K562 (cell line): ENCODE results near the gene RNF141. TPM values are rescaled to one million over a fixed set of nuclear protein-coding genes. Genes with fewer than 3 reads are reported as not detected.

Source experiments
- ATAC-seq: fragments of 200-7000 bp; cut with Tn5 transposase; 3 replicates; pipeline ENCODE4 v1.9.1; 2020; ENCODE audit warnings: moderate library complexity
- BruUV-seq: library from RNA; stranded (reverse); fragments of 400-500 nt; replicated peaks from 2 replicates; lab custom pipeline; 2021; lab: Mats Ljungman, UMichigan
- CTCF ChIA-PET: fragments of 300-600 bp; formaldehyde crosslinking; extraction: SDS; loops from one replicate; lab custom pipeline; 2021; ENCODE audit warnings: low intra/inter-chr PET ratio; lab: Yijun Ruan, JAX
- POLR2A ChIA-PET: fragments of 300-600, 350-650 bp; sonication (Branson Sonifier 250); formaldehyde crosslinking; extraction: SDS; loops from one replicate; lab custom pipeline; 2021; ENCODE audit warnings: antibody characterized with exemption, inconsistent platforms; lab: Yijun Ruan, JAX
- DNase-seq, 4 experiments: peaks; one replicate each; pipeline versions ENCODE4 v3.0.0 to v3.0.0-alpha.2; 2011 to 2018; ENCODE audit warnings: low spot score in 3 of 4, mixed read lengths in 3 of 4; ENCODE audit errors: extremely low read depth in 1 of 4
- FAIRE-seq: peaks from 2 replicates; lab custom pipeline; 2011; peaks lifted over from hg19 to GRCh38; lab: Jason Lieb, UNC
- H2AFZ ChIP-seq: 2 replicates; pipeline ENCODE4 v1.6.0; 2011; ENCODE audit warnings: low read depth, low read length, control low read depth, inconsistent platforms
- H3K27ac ChIP-seq: fragments of 200-600 bp; 3 replicates; pipeline ENCODE4 v1.8.0; 2011; ENCODE audit warnings: low read depth, mild to moderate bottlenecking, control low read depth, inconsistent platforms, low read length, moderate library complexity, mixed read lengths; ENCODE audit errors: extremely low read depth
- H3K27me3 ChIP-seq, 2 experiments: fragments of 300-600 bp in 1 of 2; 2 replicates in 1 of 2; 3 replicates in 1 of 2; pipeline versions ENCODE4 v1.6.0 to v1.8.0; 2011; ENCODE audit warnings: inconsistent platforms in 2 of 2, low read length in 2 of 2, mild to moderate bottlenecking in 1 of 2, mixed read lengths in 1 of 2, moderate library complexity in 1 of 2; ENCODE audit not compliant: control insufficient read depth in 2 of 2, insufficient read depth in 2 of 2
- H3K36me3 ChIP-seq: fragments of 300-600 bp; 3 replicates; pipeline ENCODE4 v1.8.0; 2011; ENCODE audit warnings: mild to moderate bottlenecking, low read length, inconsistent platforms; ENCODE audit not compliant: control insufficient read depth, insufficient read depth
- H3K4me1 ChIP-seq, 2 experiments: fragments of 200-600 bp in 1 of 2; replicated peaks in 1 of 2; 2 replicates in 1 of 2; 3 replicates in 1 of 2; pipeline versions ENCODE4 v1.5.1 to v1.8.0; 2011; ENCODE audit warnings: inconsistent platforms in 2 of 2, low read length in 2 of 2, mild to moderate bottlenecking in 1 of 2, mixed read lengths in 1 of 2, moderate library complexity in 1 of 2; ENCODE audit not compliant: control insufficient read depth in 2 of 2, insufficient read depth in 2 of 2
- H3K4me2 ChIP-seq: 2 replicates; pipeline ENCODE4 v1.6.1; 2011; ENCODE audit warnings: low read length, control low read depth, inconsistent platforms, mixed read lengths; ENCODE audit not compliant: insufficient read depth
- H3K4me3 ChIP-seq: fragments of 200-600 bp; sonication (generic), shearing (Covaris generic); 2 replicates; pipeline ENCODE4 v1.5.1; 2016; ENCODE audit warnings: control low read depth, inconsistent platforms
- H3K79me2 ChIP-seq: fragments of 200-600 bp; 3 replicates; pipeline ENCODE4 v1.8.0; 2011; ENCODE audit warnings: low read length, inconsistent platforms; ENCODE audit not compliant: control insufficient read depth, insufficient read depth
- H3K9ac ChIP-seq, 2 experiments: 2 replicates each; pipeline versions ENCODE4 v1.6.0 to v1.6.1; 2011; ENCODE audit warnings: low read depth in 2 of 2, low read length in 2 of 2, control low read depth in 1 of 2, inconsistent platforms in 1 of 2, mild to moderate bottlenecking in 1 of 2, mixed read lengths in 1 of 2; ENCODE audit not compliant: insufficient read depth in 1 of 2
- H3K9me1 ChIP-seq: one replicate; pipeline ENCODE4 v1.6.0; 2011; ENCODE audit warnings: inconsistent platforms, mild to moderate bottlenecking, low read length, moderate library complexity; ENCODE audit not compliant: control insufficient read depth, insufficient read depth
- H3K9me3 ChIP-seq: replicated peaks from 2 replicates; pipeline ENCODE4 v1.5.1; 2011; ENCODE audit warnings: low read depth, low read length, inconsistent platforms; ENCODE audit not compliant: control insufficient read depth, insufficient read depth
- H4K20me1 ChIP-seq: replicated peaks from 2 replicates; pipeline ENCODE4 v1.6.1; 2011; ENCODE audit warnings: low read length, inconsistent platforms, mixed read lengths; ENCODE audit not compliant: control insufficient read depth, insufficient read depth
- ILK ChIP-seq: fragments of 450-650 bp; IDR thresholded peaks from 2 replicates; pipeline ENCODE4 v1.6.1; 2016; ENCODE audit warnings: missing genetic modification characterization, low read depth, mild to moderate bottlenecking, missing compliant biosample characterization, moderate library complexity, borderline replicate concordance
- MEIS2 ChIP-seq: fragments of 450-650 bp; IDR thresholded peaks from 2 replicates; pipeline ENCODE4 v1.6.1; 2014; ENCODE audit warnings: mild to moderate bottlenecking; ENCODE audit not compliant: partially characterized antibody
- NR2C2 ChIP-seq, 2 experiments: fragments of 200-800 bp in 1 of 2; sonication (Bioruptor generic) in 1 of 2; sonication (generic) in 1 of 2; formaldehyde crosslinking in 1 of 2; IDR thresholded peaks; 2 replicates each; pipeline versions ENCODE4 v1.6.1 to v1.8.0; 2016 to 2022; ENCODE audit warnings: mild to moderate bottlenecking in 1 of 2, missing compliant biosample characterization in 1 of 2, missing genetic modification characterization in 1 of 2, missing genetic modification reagents in 1 of 2
- NUFIP1 ChIP-seq: fragments of 450-650 bp; IDR thresholded peaks from 2 replicates; pipeline ENCODE4 v1.6.1; 2018; ENCODE audit not compliant: partially characterized antibody
- SOX6 ChIP-seq: fragments of 450-650 bp; IDR thresholded peaks from 2 replicates; pipeline ENCODE4 v1.6.1; 2014; ENCODE audit warnings: mild to moderate bottlenecking
- TOE1 ChIP-seq, 2 experiments: fragments of 450-650 bp in 1 of 2; sonication (generic) in 1 of 2; formaldehyde crosslinking in 1 of 2; IDR thresholded peaks; 2 replicates each; pipeline versions ENCODE4 v1.7.1 to v1.8.0; 2016 to 2022; ENCODE audit warnings: borderline replicate concordance in 2 of 2, mild to moderate bottlenecking in 2 of 2, antibody characterized with exemption in 1 of 2, inconsistent platforms in 1 of 2, low read depth in 1 of 2, missing genetic modification reagents in 1 of 2, moderate library complexity in 1 of 2
- ZNF23 ChIP-seq: fragments of 250-450 bp; sonication (Bioruptor Pico); IDR thresholded peaks from 2 replicates; pipeline ENCODE4 v1.4.0; 2020; ENCODE audit warnings: mild to moderate bottlenecking
- WGBS: fragments of 100-300 bp; shearing (Covaris generic); methylation state at CpG from one replicate; pipeline ENCODE4 v1.1.6; 2016; ENCODE audit warnings: low coverage, mixed read lengths; ENCODE audit not compliant: insufficient coverage; ENCODE audit errors: missing lambda C conversion rate; 5-methylcytosine and 5-hydroxymethylcytosine counted together
- in situ Hi-C: fragments of 300-500 bp; cut with MboI; formaldehyde crosslinking; loops from 4 replicates; pipeline ENCODE4 v1.15.0; 2018; ENCODE audit warnings: inconsistent platforms, mixed read lengths
- intact Hi-C: fragments of 100-400 bp; cut with micrococcal nuclease; formaldehyde crosslinking; loops from 2 replicates; pipeline ENCODE4 v1.14.2; 2022
- polyA plus RNA-seq, 8 experiments: library from polyadenylated mRNA; depleted of rRNA in 4 of 8; stranded (reverse) in 5 of 8; unstranded in 3 of 8; fragments of >200 nt; fragmentation: Nextera tagmentation in 2 of 8; fragmentation: Illumina TruSeq in 1 of 8; extraction: Ambion mirVana in 2 of 8; extraction: Trizol in 1 of 8; gene quantifications; 2 replicates each; pipeline versions ENCODE4 v1.2.1 to v1.2.3, GENCODE V29; 2011 to 2014; ENCODE audit warnings: inconsistent platforms in 1 of 8, missing spikeins in 1 of 8
- total RNA-seq, 7 experiments: library from RNA; depleted of rRNA in 6 of 7; stranded (reverse); fragments of >200 nt in 6 of 7; fragmentation: Illumina TruSeq in 2 of 7; extraction: Trizol in 2 of 7; gene quantifications; 2 replicates each; pipeline versions ENCODE4 v1.2.1 to v1.2.3, GENCODE V29; 2011 to 2021; ENCODE audit warnings: low replicate concordance in 1 of 7
- TF ChIP-seq, protein P1 (sequence below): fragments of 250-450 bp; sonication (Bioruptor Pico); IDR thresholded peaks from 2 replicates; pipeline ENCODE4 v1.4.0; 2020; ENCODE audit warnings: mild to moderate bottlenecking, moderate library complexity, borderline replicate concordance

RNF141 gene
- total and polyA plus RNA-seq, 9 of the 15 experiments (the other 6 are each of a cell fraction or from before 2014, with no cell fraction given), result 9.7 to 51.9 (median 18.9) TPM

- FAIRE-seq, result no peak
Measured at GRCh38 chr11:10524471-10524870, 16.5 kb downstream of the RNF141 start.

More at GRCh38 chr11:10524471-10524870, 16.5 kb downstream of the RNF141 start:
- intact Hi-C loops (no loop called here), in situ Hi-C loops (loop anchor here (25.0 kb wide), 1 partner anchor 213 kb away; no protein-coding TSS in a partner anchor)
- ChIA-PET CTCF (no interaction called here), POLR2A (interaction anchor here (1.6 kb wide), 1 partner anchor 14 kb away, joined by 3 read pairs; no protein-coding TSS in a partner anchor)
- Histone ChIP-seq H4K20me1 (no peaks in the 10 kb centered on the region), H3K4me3 (no peak overlapping the region), H3K27ac (no peak overlapping the region), H3K9me3 (no peaks in the 10 kb centered on the region), H2AFZ (no peak overlapping the region), H3K9ac (no peak overlapping the region), H3K27me3 (no peaks in the 10 kb centered on the region), H3K9me1 (no peaks in the 10 kb centered on the region), H3K79me2 (no peaks in the 10 kb centered on the region), H3K36me3 (peaks cover 74% of the 10 kb centered on the region), H3K4me2 (no peak overlapping the region), H3K4me1 (0 out of 5 replicates have a peak, but pooled peaks cover 0 to 4% of the 10 kb centered on the region in 2 experiments)
- 79% methylated on average over 1 of the region's 1 CpG for WGBS
- TF ChIP-seq SOX6 (no peak), TOE1 (IDR thresholded peaks at IDR 0.05; ENCODE audit: borderline replicate concordance) (no peak), TOE1 (CRISPR knock-in tag; IDR thresholded peaks at IDR 0.05; ENCODE audit: borderline replicate concordance, low read depth) (no peak), NR2C2 (CRISPR knock-in tag; IDR thresholded peaks at IDR 0.05) (no peak), NR2C2 (tag; IDR thresholded peaks at IDR 0.05) (no peak), ZNF23 (no peak), NUFIP1 (no peak), MEIS2 (no peak), ILK (no peak)
- TF ChIP-seq, protein P1, sequence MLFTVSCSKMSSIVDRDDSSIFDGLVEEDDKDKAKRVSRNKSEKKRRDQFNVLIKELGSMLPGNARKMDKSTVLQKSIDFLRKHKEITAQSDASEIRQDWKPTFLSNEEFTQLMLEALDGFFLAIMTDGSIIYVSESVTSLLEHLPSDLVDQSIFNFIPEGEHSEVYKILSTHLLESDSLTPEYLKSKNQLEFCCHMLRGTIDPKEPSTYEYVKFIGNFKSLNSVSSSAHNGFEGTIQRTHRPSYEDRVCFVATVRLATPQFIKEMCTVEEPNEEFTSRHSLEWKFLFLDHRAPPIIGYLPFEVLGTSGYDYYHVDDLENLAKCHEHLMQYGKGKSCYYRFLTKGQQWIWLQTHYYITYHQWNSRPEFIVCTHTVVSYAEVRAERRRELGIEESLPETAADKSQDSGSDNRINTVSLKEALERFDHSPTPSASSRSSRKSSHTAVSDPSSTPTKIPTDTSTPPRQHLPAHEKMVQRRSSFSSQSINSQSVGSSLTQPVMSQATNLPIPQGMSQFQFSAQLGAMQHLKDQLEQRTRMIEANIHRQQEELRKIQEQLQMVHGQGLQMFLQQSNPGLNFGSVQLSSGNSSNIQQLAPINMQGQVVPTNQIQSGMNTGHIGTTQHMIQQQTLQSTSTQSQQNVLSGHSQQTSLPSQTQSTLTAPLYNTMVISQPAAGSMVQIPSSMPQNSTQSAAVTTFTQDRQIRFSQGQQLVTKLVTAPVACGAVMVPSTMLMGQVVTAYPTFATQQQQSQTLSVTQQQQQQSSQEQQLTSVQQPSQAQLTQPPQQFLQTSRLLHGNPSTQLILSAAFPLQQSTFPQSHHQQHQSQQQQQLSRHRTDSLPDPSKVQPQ (CRISPR knock-in tag), result no peak
- DNase-seq (no peak), ATAC-seq (no peak)
- BruUV-seq, result no TSS peak
